NCI-H128 (cell line): ENCODE measurements around the gene FSHR.

Experiments used
- DNase-seq: peaks from one replicate; lab custom pipeline; 2025; ENCODE audit not compliant: unreplicated experiment; lab: John Stamatoyannopoulos, UW

Gene FSHR

DNA sequence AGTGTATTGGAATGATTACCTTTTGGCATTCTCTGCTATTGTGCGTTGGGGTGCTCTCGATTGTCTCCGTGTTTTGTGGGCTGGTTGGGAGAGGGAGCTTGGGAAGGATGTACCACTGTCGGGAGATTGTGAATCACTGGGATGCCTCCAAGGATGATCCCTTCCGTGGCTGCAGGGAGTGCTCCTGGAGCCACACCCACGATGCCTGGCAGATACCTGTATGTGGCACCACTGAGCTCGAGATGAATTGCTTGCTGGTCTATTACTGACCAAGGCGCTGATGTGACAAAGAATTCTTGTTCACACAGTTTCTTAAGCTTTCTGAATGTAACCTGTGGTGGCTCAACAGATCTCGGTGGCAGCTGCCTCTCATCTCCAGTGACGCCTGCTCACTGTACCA, 239.1 kb downstream of the FSHR start:
- no peak for DNase-seq

DNA sequence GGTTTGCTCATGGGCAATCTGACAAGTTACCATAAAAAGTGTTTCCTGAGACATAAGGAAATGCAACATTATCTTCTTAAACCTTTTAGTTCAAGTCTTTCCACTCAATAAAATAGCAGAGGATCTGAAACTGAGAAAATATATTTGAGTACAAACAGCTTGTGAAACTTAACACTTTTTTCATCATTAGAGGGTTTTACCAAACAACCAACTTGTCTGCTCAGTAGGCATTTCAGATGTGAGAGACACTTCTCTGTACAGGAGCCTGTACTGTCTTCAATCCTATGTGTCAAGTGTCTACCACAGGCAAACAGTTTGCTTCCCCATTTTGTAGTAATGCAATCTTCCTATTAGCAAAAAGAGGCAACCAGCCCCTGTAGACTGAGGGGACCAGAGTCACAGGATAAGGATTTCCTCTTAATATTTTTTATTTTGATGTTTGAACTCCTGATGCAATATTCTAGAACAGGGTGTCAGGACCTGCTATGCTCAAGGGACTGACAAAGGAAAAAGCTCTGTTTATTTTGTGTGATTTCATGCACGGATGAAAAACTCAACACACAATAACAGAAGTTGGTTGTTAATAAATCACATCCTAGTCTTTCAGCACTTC, 239.7 kb downstream of the FSHR start:
- DNase-seq, result no peak
